Left ventricle myocardium superior (tissue), 1 donor: ENCODE data around the gene SMG6. TPM values are rescaled to one million over a fixed set of nuclear protein-coding genes. Genes with fewer than 3 reads are reported as not detected.
"Not testable (repeated sequence)": the region's sequence is repeated elsewhere in the genome, so short reads cannot be mapped to it uniquely, and the experiment has no call there.

Experiments used
- ATAC-seq: fragments of 200-7000 bp; cut with Tn5 transposase; one replicate; pipeline ENCODE4 v1.9.1; 2020; ENCODE audit warnings: mild to moderate bottlenecking, moderate library complexity
- DNase-seq: peaks from one replicate; pipeline ENCODE4 v3.0.0-alpha.2; 2020
- intact Hi-C: fragments of 100-400 bp; cut with micrococcal nuclease; formaldehyde crosslinking; loops from one replicate; pipeline ENCODE4 v1.11.0; 2022
- total RNA-seq: library from RNA; stranded (reverse); fragmentation: NEBNext Ultra II Directional; extraction: Animal tissue kit (Norgen Biotek cat#: 25700); gene quantifications from one replicate; pipeline ENCODE4 v1.2.1, GENCODE V29; 2021
- donor health status: DM: no; HTN: yes; CAD: no; lungs with severe emphysema.

SMG6 gene
- total RNA-seq, 1 donor from 2014 or later, result 18.2 TPM

DNA sequence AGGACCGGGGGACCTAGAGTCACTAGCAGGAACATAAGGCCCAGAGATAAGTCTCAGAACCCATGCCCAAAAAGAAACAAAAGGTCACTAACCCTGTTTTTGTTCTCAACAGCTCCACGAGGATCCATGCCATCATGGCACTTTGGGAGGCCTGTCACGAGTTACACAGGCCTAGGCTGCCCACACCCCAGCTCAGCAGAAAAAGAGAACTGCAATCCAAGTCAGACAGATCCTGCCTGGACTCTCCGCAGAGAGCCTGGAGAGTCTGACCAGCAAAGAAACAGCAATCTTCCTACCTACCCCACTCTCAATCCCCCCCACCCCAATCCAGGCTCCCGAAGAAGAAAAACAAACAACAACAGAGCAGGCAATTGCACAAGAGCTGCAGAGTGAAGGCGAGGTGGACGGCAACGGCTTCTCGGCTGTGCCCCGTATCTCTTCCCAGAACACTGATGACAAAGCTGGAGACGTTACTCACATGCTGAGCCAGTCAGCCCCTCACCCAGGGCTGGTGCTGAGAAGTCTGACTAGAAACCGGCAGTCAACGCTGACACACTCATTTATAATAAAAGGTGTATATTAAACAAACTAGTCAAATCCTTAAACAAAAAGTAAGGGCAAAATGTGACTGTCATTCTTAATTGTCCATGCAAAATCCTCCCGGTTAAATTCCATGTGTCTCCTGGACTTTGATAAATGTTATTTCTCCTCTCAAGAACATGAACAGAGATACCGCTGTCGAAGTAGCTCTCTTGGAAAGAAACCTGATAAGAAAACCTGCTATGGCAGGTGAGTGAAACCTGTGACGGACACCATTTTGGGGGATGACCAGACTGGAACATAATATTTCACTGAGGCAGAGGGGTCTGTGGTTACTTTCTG lies 89.3 kb downstream of the SMG6 start:
- intact Hi-C loops, result no loop called here
- peak; percentile 72 for ATAC-seq

DNA sequence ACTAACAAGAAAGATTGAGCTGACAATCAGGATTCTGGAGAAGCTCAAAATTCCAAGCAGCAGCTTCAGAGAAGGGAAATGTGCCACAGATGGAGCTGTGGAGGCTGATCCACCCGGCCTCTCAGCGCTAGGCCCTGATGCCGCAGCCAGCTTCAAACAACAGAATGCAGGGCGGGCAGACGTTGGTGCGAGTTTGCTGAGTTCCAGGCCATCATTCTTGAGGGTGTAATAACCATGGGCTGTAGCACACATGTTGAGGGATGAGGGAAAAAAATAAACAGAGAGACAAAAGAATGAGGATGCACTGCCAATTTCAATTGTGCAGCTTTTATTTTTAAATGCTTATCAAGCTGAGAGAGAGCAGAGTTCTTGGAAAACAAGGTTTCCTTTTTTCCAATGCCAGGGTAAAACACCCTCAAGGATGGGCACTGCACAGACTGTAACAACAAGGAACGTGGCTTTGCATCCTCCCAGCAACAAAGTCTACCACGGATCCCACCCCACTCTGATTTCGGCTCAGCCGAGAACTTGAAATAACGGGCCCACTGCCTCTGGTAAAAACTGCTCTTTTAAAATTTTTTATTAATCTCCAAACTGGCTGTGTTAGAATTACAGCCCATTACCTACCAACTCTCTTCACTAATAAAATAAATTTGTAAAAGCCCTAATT lies 90.2 kb downstream of the SMG6 start:
- ATAC-seq (peak; percentile 21), DNase-seq (peak; percentile 48)
- intact Hi-C loops, result no loop called here

More for the DNA sequence above, 89.3 kb downstream of the SMG6 start:
- DNase-seq, result peak; percentile 69

DNA sequence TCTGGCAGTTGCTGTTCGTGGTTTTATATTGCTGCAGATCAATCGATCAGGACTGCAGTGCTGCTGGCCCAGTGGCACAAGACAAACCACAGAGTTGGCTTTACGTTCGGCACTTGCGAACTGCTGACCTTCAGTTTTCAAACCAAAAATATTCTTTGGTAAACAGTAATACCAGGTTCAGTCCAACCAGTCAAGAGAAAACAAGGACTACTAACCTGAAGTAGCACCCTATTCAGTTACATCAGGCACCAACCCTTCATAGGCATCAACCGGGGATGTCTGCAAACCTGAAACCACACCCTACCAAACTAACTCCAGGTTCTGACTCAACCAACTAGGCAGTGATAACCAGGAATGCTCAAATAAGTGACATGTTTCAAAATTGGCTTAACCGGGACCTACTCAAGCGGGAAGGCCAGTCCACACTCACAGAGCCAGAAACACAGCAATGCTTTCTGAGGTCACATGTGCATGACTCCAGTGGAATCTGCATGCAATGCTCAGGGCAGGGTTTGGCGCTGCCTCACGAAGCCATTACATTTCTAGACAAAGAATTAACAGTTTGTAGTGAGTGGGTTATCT lies 91.1 kb downstream of the SMG6 start:
- ATAC-seq (peak; percentile 26), DNase-seq (peak; percentile 61)
- intact Hi-C loops, result no loop called here

DNA sequence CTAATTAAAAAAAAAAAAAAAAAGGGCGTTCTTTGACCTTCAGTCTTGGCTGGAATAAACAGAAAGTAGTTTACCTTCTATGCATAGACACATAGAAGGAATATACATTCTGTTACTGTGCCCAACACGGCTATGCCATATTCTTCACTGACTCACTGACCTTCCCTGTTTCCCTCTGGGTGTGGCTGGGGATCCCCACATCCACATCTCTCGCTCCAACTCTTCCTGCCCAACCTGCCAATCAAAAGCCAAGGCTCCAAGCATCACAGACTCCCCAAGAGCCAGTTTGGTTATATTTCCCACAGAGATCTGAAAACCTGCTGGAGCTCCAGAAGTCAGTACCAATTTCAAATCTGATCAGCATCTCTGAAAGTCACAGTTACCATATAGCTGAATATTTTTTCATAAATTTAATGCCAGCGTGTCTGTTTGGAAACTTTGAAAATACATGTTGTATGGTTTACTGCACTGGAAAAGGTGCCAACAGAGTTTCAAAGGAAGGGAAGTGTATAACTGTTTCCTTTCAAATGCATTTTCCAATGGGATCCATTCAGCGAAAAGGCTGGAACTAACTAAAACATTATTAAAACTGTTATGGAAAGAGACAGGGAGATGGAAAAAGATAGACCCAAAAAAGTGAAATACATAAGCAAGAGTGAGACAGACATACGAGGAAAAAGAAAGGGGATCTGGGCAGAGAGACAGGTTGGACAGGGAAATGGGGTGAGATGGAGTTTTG lies 91.8 kb downstream of the SMG6 start:
- DNase-seq, result no peak
- intact Hi-C loops, result no loop called here
- no peak for ATAC-seq

DNA sequence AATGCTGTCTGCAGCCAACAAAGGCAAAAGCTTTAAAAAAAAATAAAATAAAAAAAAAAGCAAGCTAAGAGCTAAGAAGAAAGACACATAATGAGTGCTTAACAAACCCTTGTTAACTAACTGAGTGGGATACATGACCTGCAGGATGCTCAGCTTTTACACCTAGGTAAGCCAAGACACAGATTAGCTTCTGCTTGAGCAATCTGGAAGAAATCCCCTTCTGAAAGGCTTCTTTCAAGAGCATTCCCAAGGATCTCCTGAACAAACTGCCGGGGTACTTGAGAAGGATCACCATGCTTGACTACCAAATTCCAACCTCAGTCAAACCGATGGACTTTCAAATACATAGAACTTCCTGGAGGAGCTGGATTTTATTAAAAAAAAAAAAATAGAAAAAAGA lies 92.9 kb downstream of the SMG6 start:
- DNase-seq (no peak), ATAC-seq (no peak)
- intact Hi-C loops, result no loop called here

DNA sequence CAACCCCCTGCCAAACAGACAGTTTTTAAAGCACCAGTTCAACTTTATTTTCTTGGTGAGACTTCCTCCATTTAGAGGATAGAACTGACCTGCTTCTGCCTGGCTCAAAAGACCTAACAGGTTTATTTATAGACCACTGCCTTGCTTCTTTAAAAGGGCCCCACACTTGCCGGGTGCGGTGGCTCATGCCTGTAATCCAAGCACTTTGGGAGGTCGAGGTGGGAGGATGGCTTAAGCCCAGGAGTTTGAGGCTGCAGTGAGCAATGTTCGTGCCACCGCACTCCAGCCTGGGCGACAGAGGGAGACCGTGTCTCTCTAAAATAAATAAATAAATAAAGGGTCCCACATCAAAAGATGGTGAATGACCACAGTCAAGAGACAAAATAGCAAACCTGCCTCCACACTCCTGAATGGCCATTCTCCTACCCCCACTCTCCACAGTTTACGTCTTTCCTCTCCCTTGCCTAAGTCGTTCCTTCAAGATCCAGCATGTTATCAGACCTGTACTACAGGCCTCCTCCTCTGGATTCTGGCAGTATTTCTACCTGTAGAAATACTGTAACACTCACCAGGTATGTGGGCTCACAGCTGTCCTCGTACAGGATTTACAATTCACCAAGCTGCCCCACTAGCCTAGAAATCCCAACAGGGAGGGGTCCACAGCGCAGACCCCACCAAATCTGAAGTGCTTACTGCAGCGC lies 95.6 kb downstream of the SMG6 start:
- intact Hi-C loops, result no loop called here
- DNase-seq, result no peak
- peak; percentile 60 for ATAC-seq

DNA sequence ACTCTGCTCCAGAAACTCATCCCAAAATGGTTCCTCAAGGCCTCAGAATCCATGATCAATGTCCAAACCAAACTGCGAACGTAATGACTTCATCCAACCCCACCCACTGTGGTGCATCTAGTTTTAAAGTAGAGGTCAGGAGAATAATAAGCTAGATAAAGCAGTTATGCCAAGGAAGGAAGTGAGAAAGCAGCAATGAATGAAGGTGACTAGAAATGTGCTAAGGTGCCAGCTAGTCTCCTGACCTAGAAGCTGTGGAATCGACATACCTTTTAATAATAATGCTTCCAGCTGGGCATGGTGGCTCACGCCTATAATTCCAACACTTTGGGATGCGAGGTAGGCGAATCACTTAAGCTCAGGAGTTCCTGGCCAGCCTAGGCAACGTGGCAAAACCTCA lies 99.2 kb downstream of the SMG6 start:
- intact Hi-C loops, result no loop called here
- ATAC-seq (no peak), DNase-seq (no peak)

DNA sequence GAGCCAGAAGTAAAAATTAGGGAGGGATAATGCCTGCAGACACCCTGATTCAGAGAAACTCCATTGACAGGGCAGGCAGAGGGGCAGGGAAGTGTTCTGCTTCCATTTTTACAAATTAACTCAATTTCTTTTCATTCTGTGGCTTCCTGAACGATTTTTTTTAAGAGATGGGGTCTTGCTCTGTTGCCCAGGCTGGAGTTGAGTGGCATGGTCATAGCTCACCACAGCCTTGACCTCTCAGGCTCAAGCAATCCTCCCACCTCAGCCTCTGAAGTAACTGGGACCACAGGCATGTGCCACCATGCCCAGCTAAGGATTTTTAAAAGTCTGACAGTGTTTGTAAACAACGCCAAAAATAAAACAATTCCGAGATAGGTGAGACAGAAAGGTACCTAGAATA lies 99.8 kb downstream of the SMG6 start:
- intact Hi-C loops, result no loop called here
- no peak for DNase-seq
- ATAC-seq, result no peak

DNA sequence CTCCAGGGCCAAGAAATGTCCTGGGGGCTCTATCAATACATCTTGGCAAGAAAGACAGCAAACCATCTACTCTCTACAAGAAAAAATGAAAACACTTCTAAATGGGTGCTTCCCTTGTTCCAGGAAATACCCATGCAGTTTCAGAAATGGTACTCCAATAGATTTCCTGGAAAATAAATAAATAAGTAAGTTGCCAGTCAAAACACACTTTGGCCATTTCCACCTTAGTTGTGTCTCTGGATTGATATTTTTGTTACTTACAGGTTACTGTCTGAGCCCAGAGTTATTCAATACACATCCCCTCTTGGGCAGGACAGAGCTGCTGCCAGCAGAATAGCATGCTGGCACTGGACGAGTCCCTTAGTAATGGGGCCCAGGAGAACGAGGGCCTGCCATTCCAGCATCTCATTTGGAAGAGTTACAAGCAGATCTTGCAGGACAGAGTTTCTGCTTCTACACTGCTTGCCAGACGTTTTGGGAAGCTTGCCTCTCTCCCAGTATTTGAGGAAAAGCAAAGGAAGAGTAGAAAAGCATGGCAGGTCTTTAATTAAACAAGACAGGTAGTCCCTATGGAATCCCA lies 100.5 kb downstream of the SMG6 start:
- no peak for DNase-seq
- ATAC-seq, result peak; percentile 79
- intact Hi-C loops, result no loop called here

DNA sequence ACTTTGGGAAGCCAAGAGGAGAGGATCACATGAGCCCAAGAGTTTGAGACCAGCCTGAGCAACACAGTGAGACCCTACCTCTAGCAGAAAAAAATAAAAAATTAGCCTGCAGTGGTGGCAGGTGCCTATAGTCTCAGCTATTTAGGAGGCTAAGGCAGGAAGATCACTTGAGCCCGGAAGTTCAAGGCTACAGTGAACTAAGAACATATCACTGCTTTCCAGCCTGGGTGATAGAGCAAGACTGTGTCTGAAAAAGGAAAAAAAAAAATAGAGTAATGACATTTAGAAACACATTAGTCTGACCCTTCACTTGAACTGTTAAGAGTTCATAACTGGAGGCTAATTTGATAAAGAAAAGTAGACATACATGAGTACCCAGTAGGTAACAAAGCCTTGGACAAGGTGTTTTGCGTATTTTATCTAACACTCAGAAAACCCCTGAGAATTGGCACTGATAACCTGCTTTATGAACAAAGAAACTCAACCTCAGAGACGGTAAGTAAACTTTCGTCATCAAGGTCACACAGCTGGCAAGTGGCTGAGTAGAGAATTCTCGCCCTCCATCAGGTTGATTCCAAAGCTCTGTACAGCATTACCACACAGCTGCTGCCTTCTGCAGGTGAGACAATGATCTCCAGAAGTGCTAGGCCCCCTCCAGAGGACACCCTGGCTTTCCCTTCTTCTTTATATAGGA lies 101.1 kb downstream of the SMG6 start:
- intact Hi-C loops, result no loop called here
- DNase-seq (no peak), ATAC-seq (peak; percentile 35)

DNA sequence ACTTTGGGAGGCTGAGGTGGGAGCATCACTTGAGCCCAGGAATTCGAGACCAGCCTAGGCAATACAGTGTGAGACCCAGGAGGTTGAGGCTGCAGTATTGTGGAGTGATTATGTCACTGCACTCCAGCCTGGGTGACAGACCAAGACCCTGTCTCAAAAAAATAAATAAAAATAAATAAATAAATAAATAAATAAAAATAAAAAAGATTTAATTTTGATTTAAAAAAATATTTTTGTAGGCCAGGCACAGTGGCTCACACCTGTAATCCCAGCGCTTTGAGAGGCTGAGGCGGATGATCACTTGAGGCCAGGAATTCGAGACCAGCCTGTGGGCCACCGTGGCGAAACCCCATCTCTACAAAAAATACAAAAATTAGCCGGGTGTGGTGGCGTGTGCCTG lies 104.2 kb downstream of the SMG6 start:
- ATAC-seq, intact Hi-C loops, DNase-seq: not testable (repeated sequence)

DNA sequence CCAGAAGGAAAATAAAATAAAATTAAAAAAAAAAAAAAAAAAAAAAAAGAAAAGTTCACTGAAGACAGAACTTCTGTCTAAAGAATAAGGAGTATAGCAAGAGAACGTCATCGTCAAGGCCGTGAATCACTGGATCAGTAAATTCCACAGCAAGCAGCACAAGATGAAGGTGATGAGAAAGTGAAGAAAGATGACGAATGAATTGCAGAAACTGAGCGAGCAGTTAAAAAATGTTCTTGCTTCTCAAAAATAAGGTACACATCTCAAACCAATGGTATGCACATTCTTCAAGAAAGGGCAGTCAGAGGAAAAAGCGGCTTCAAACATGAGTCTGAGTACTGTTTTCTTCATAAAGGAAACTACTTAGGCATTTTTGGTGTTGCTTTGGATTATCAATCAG lies 104.7 kb downstream of the SMG6 start:
- intact Hi-C loops, result no loop called here
- ATAC-seq, result no peak
- DNase-seq, result no peak

DNA sequence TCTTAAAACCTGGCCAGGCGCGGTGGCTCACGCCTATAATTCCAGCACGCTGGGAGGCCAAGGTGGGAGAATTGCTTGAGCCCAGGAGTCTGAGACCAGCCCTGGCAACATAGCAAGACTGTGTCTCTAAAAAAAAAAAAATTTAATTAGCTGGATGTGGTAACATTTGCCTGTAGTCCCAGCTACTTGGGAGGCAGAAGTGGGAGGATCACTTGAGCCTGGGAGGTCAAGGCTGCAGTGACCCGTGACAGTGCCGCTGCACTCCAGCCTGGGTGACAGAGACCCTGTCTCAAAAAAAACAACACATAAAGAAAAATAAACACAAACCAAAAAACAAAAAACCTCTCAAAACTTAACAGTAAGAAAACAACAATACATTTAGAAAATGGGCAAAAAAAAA lies 106.3 kb downstream of the SMG6 start:
- no peak for ATAC-seq
- intact Hi-C loops, result no loop called here
- DNase-seq, result no peak

DNA sequence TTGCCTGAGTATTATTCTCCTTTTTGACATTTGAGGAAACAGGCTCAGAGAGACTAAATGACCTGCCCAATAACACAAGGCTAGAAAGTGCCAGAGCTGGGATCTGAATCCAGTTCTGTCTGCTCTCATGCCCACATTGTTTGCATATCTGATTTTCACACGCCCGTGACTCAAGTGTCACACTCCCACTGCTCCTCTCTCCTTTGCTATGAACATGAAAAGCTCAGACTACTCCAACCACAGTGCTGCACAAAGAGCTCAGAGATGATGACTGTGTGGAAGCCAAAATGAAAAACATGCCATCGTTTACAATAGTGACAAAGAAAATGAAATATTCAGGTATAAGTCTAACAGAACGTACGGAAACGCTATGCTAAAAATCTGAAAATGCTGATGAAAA lies 107.9 kb downstream of the SMG6 start:
- DNase-seq (no peak), ATAC-seq (no peak)
- intact Hi-C loops, result no loop called here

DNA sequence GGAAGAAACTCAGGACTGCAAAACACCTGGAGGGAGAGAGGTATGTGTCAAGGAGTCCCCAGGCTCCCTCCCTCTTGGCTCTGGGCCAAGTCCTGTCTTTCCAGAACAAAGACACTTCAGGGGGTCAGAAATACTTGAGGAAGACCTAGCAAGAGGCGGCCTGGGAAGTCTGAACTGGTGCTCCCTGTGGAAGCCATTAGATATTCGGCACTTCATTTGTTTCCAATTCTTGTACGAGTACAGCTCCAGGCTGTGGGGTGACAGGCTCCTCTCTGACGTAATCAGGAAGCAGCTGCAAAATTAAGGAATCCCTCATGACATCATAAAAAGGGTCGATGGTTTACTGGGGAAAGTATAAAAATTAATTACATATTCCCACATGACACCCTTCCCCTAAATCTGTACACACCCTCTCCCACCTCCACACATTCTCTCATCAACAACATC lies 108.7 kb downstream of the SMG6 start:
- DNase-seq (no peak), ATAC-seq (no peak)
- intact Hi-C loops, result no loop called here

DNA sequence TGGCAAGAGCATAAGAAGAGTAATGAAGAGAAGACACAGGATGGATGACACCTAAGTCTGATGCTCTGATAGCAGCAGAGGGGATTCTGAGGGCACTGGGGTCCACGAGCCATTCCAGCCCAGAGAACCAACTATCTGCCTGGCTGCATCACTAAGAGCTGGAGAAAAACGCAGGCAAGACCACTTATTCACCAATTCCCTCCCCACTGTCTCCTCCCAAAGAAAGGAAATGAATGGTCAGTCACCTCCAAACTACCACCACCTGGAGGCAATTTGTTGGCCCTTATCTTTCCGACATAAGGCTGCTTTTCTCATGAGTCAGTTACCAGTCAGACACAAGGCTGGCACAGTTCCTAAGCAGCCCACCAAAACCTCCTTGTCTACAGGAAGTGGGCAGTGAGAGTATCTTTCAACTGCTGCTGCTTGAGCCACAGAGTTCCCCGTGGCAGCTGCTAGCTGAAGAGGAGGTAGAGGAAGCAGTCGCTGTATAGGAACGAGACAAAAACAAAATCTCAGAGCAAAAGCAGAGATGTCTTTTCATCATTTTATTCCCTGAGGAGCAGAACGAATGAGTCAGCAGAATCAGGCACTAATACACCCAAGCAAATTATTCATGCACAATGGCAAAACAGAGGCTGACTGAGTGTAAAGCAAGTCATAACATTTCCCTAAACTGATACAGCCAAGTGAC lies 111.1 kb downstream of the SMG6 start:
- DNase-seq (no peak), ATAC-seq (no peak)
- intact Hi-C loops, result no loop called here

DNA sequence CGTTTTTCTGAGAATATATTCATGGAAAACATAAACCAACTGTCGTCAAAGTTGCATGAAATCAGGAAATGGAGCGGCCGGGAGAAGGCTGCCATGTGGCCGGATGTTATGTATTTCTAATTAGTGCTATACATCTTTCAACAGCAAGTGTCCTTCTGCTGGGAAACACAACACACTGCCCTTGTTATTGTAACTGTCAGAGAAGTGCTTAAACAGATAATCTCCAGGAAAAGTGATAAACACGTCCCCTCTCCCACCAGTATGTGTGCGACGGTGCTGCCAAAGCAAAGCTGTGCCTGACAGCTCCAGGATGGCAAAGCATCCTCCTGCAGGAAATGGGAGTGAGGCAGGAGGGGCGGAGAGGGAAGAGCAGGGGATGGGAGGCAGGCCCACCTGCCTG lies 111.8 kb downstream of the SMG6 start:
- DNase-seq (no peak), ATAC-seq (no peak)
- intact Hi-C loops, result no loop called here

DNA sequence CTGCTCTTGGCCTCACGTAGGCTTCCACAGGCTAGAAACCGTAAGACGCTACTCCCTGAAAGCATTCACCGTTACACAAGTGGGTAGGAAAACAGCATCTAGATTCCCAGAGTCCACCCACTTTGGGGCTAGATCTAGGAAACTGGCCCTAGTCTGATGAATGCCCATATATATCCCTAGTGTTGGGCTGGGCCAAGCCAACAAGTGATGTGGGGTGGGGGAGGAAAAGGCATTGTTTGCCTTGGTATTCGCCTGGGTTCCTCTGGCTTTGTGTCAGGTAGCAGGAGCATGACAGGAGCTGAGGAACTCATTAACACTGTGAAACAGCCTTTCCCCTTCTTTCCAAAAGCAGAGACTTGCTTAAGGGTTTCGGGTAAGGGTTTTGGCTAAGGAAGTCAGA lies 112.4 kb downstream of the SMG6 start:
- ATAC-seq (no peak), DNase-seq (no peak)
- intact Hi-C loops, result no loop called here
